A549 (cell line): ENCODE results near the gene PXDN. TPM values are rescaled to one million over a fixed set of nuclear protein-coding genes. Genes with fewer than 3 reads are reported as not detected.

ENCODE experiments used
- ATAC-seq, 2 experiments: fragments of 200-7000 bp in 1 of 2; fragments of >200 bp in 1 of 2; cut with Nextera tagmentation in 1 of 2; cut with Tn5 transposase in 1 of 2; 3 replicates each; pipeline versions ENCODE4 v1.8.0 to v1.9.1; 2018 to 2020; ENCODE audit warnings: mild to moderate bottlenecking in 1 of 2, moderate library complexity in 1 of 2
- CTCF ChIA-PET: fragments of 300-600 bp; sonication (Branson Sonifier 250); formaldehyde crosslinking; extraction: SDS; loops from one replicate; lab custom pipeline; 2021; ENCODE audit warnings: antibody characterized with exemption, inconsistent platforms; lab: Yijun Ruan, JAX
- POLR2A ChIA-PET: fragments of 350-600 bp; formaldehyde crosslinking; extraction: SDS; loops from one replicate; lab custom pipeline; 2021; ENCODE audit warnings: antibody characterized with exemption, inconsistent platforms; lab: Yijun Ruan, JAX
- DNase-seq, 2 experiments: peaks; one replicate each; pipeline versions ENCODE4 v3.0.0 to v3.0.0-alpha.2; 2011 to 2016; ENCODE audit warnings: low read depth in 1 of 2, low spot score in 1 of 2
- FAIRE-seq: peaks from 2 replicates; lab custom pipeline; 2011; peaks lifted over from hg19 to GRCh38; lab: Jason Lieb, UNC
- H3K27ac ChIP-seq, 2 experiments: fragments of >200 bp; sonication (Bioruptor Twin); formaldehyde crosslinking; 3 replicates each; pipeline ENCODE4 v1.5.1; 2016 to 2017
- H3K4me1 ChIP-seq: fragments of >200 bp; sonication (Bioruptor Twin); formaldehyde crosslinking; 3 replicates; pipeline ENCODE4 v1.6.1; 2016
- H3K4me2 ChIP-seq: fragments of >200 bp; sonication (Bioruptor Twin); formaldehyde crosslinking; 3 replicates; pipeline ENCODE4 v1.6.1; 2016
- H3K4me3 ChIP-seq: fragments of >200 bp; sonication (Bioruptor Twin); formaldehyde crosslinking; 3 replicates; pipeline ENCODE4 v1.5.1; 2016
- H3K9me3 ChIP-seq: fragments of >200 bp; sonication (Bioruptor Twin); formaldehyde crosslinking; 3 replicates; pipeline ENCODE4 v1.6.1; 2016
- ATOH8 ChIP-seq: fragments of 250-450 bp; sonication (Bioruptor Pico); IDR thresholded peaks from 2 replicates; pipeline ENCODE4 v1.5.0; 2020; ENCODE audit warnings: low read depth, mild to moderate bottlenecking, moderate library complexity
- BHLHE40 ChIP-seq: IDR thresholded peaks from 2 replicates; pipeline ENCODE4 v1.6.1; 2012; ENCODE audit warnings: low read depth, low read length, inconsistent platforms
- CEBPB ChIP-seq, 2 experiments: fragments of >200 bp in 1 of 2; sonication (Bioruptor Twin) in 1 of 2; formaldehyde crosslinking in 1 of 2; IDR thresholded peaks; 2 replicates each; pipeline ENCODE4 v1.6.1; 2012 to 2016
- EHF ChIP-seq: fragments of 250-450 bp; sonication (Bioruptor Pico); IDR thresholded peaks from 2 replicates; pipeline ENCODE4 v1.5.0; 2020; ENCODE audit warnings: mild to moderate bottlenecking
- EHMT2 ChIP-seq: fragments of 200-600 bp; sonication (generic); IDR thresholded peaks from 2 replicates; pipeline ENCODE4 v1.6.1; 2016; ENCODE audit warnings: antibody characterized with exemption, low read depth, mild to moderate bottlenecking, moderate library complexity
- EP300 ChIP-seq, 2 experiments: fragments of >200 bp; sonication (Bioruptor Twin); formaldehyde crosslinking; IDR thresholded peaks; 2 replicates in 1 of 2; 3 replicates in 1 of 2; pipeline ENCODE4 v1.6.1; 2016 to 2017
- FOSL2 ChIP-seq, 2 experiments: fragments of 450-650 bp in 1 of 2; fragments of >200 bp in 1 of 2; sonication (Bioruptor Twin) in 1 of 2; formaldehyde crosslinking; IDR thresholded peaks; 2 replicates each; pipeline versions ENCODE4 v1.5.0 to v1.6.1; 2016 to 2020; ENCODE audit warnings: mild to moderate bottlenecking in 1 of 2, moderate library complexity in 1 of 2
- HES2 ChIP-seq: fragments of >200 bp; sonication (Bioruptor Twin); formaldehyde crosslinking; IDR thresholded peaks from 2 replicates; pipeline ENCODE4 v1.6.1; 2016
- HOXA7 ChIP-seq: fragments of 250-450 bp; sonication (Bioruptor Pico); IDR thresholded peaks from 2 replicates; pipeline ENCODE4 v1.5.0; 2020; ENCODE audit warnings: mild to moderate bottlenecking, moderate library complexity
- HOXB13 ChIP-seq: fragments of 250-450 bp; sonication (Bioruptor Pico); IDR thresholded peaks from 2 replicates; pipeline ENCODE4 v1.5.0; 2020; ENCODE audit warnings: low read depth, mild to moderate bottlenecking, moderate library complexity
- HOXB5 ChIP-seq: fragments of 250-450 bp; sonication (Bioruptor Pico); IDR thresholded peaks from 2 replicates; pipeline ENCODE4 v1.5.0; 2020; ENCODE audit warnings: mild to moderate bottlenecking, moderate library complexity
- JUN ChIP-seq, 2 experiments: fragments of >200 bp; sonication (Bioruptor Twin); formaldehyde crosslinking; IDR thresholded peaks; 2 replicates in 1 of 2; 3 replicates in 1 of 2; pipeline ENCODE4 v1.6.1; 2016 to 2017
- JUNB ChIP-seq: fragments of >200 bp; sonication (Bioruptor Twin); formaldehyde crosslinking; IDR thresholded peaks from 2 replicates; pipeline ENCODE4 v1.6.1; 2016
- KDM1A ChIP-seq: fragments of 200-600 bp; sonication (generic); IDR thresholded peaks from 2 replicates; pipeline ENCODE4 v1.6.1; 2016; ENCODE audit warnings: low read depth, mild to moderate bottlenecking
- MAFK ChIP-seq: fragments of 450-650 bp; IDR thresholded peaks from 2 replicates; pipeline ENCODE4 v1.6.1; 2014; ENCODE audit not compliant: partially characterized antibody
- MAX ChIP-seq: IDR thresholded peaks from 2 replicates; pipeline ENCODE4 v1.6.1; 2012
- MAZ ChIP-seq: fragments of 150-350 bp; IDR thresholded peaks from 2 replicates; pipeline ENCODE4 v1.6.1; 2014; ENCODE audit warnings: antibody characterized with exemption, low read depth, low read length, borderline replicate concordance
- NFE2L2 ChIP-seq: fragments of 150-350 bp; conservative IDR thresholded peaks from 2 replicates; pipeline ENCODE4 v1.6.1; 2014; ENCODE audit warnings: low read length
- NPAS2 ChIP-seq: fragments of 250-450 bp; sonication (Bioruptor Pico); IDR thresholded peaks from 2 replicates; pipeline ENCODE4 v1.8.0; 2022; ENCODE audit warnings: mild to moderate bottlenecking, moderate library complexity, borderline replicate concordance
- PBX3 ChIP-seq: IDR thresholded peaks from 2 replicates; pipeline ENCODE4 v1.6.1; 2012
- PHF8 ChIP-seq: fragments of 200-600 bp; sonication (generic); IDR thresholded peaks from 2 replicates; pipeline ENCODE4 v1.6.1; 2016; ENCODE audit warnings: low read depth, mild to moderate bottlenecking, antibody characterized with exemption, moderate library complexity, borderline replicate concordance
- POLR2AphosphoS2 ChIP-seq: conservative IDR thresholded peaks from 2 replicates; pipeline ENCODE4 v1.6.1; 2012; ENCODE audit warnings: low read length, improper control_type of control experiment, inconsistent platforms
- RARB ChIP-seq: fragments of 250-450 bp; sonication (Bioruptor Pico); IDR thresholded peaks from 2 replicates; pipeline ENCODE4 v1.8.0; 2021; ENCODE audit warnings: mild to moderate bottlenecking, moderate library complexity
- RCOR1 ChIP-seq: fragments of 150-350 bp; IDR thresholded peaks from 2 replicates; pipeline ENCODE4 v1.6.1; 2014; ENCODE audit warnings: antibody characterized with exemption, low read length, low read depth
- RFX5 ChIP-seq: fragments of 450-650 bp; IDR thresholded peaks from 2 replicates; pipeline ENCODE4 v1.7.1; 2014; ENCODE audit warnings: antibody characterized with exemption, mild to moderate bottlenecking, moderate library complexity
- SMC3 ChIP-seq: fragments of >200 bp; sonication (Bioruptor Twin); formaldehyde crosslinking; IDR thresholded peaks from 3 replicates; pipeline ENCODE4 v1.6.1; 2018; ENCODE audit warnings: inconsistent platforms
- SREBF2 ChIP-seq: fragments of 450-650 bp; IDR thresholded peaks from 2 replicates; pipeline ENCODE4 v1.6.1; 2014; ENCODE audit warnings: mild to moderate bottlenecking, moderate library complexity
- TP53 ChIP-seq: fragments of 250-450 bp; sonication (Bioruptor Pico); IDR thresholded peaks from 2 replicates; pipeline ENCODE4 v1.5.0; 2021; ENCODE audit warnings: mild to moderate bottlenecking, moderate library complexity
- USF2 ChIP-seq: fragments of 450-650 bp; IDR thresholded peaks from 2 replicates; pipeline ENCODE4 v1.6.1; 2014; ENCODE audit warnings: antibody characterized with exemption
- ZNF302 ChIP-seq: fragments of 250-450 bp; sonication (Bioruptor Pico); IDR thresholded peaks from 2 replicates; pipeline ENCODE4 v1.9.0; 2021; ENCODE audit warnings: inconsistent platforms, mild to moderate bottlenecking, moderate library complexity
- WGBS: methylation state at CpG from one replicate; pipeline ENCODE4 v1.1.6; 2017; ENCODE audit errors: missing lambda C conversion rate; 5-methylcytosine and 5-hydroxymethylcytosine counted together
- polyA plus RNA-seq, 4 experiments: library from polyadenylated mRNA; depleted of rRNA in 3 of 4; stranded (reverse); fragments of >200 nt; fragmentation: RNase III in 1 of 4; extraction: RNeasy Plus Mini Kit Qiagen cat#74134 plus additional on column Dnase treatment in 1 of 4; gene quantifications; 2 replicates in 3 of 4; 3 replicates in 1 of 4; pipeline ENCODE4 v1.2.3, GENCODE V29; 2011 to 2017

PXDN gene
- polyA plus RNA-seq, 2 of the 4 experiments (the other 2 are of a cell fraction): 3.7 to 7.3 TPM

- no peak for TF ChIP-seq HOXB5 (CRISPR knock-in tag)
Observed at GRCh38 chr2:1750933-1751766, 6.8 kb upstream of the PXDN start (continued).

- FAIRE-seq (no peak), ATAC-seq (0 out of 6 replicates have a peak, but pooled peaks of 1 of the 2 experiments have one; percentile 4), DNase-seq (no peak)
- WGBS: 22% methylated on average over 5 of the region's 5 CpGs
- Histone ChIP-seq H3K9me3 (no peaks in the 10 kb centered on the region), H3K4me2 (no peak overlapping the region), H3K4me1 (no peaks in the 10 kb centered on the region), H3K27ac (no peak overlapping the region), H3K4me3 (no peak overlapping the region)
- no peak for TF ChIP-seq TP53
- TF ChIP-seq MAZ: no peak
- no peak for TF ChIP-seq SREBF2
- TF ChIP-seq CEBPB (IDR thresholded peaks at IDR 0.05): no peak
- no peak for TF ChIP-seq JUN (IDR thresholded peaks at IDR 0.05)
- TF ChIP-seq BHLHE40: no peak
- TF ChIP-seq HES2: no peak
- TF ChIP-seq EHF (CRISPR knock-in tag): no peak
- no peak for TF ChIP-seq MAX
- TF ChIP-seq FOSL2 (IDR thresholded peaks at IDR 0.05): no peak
- no peak for TF ChIP-seq FOSL2 (CRISPR knock-in tag; IDR thresholded peaks at IDR 0.05)
- TF ChIP-seq HOXB13 (CRISPR knock-in tag): no peak
- no peak for TF ChIP-seq JUNB
- no peak for TF ChIP-seq NFE2L2
- no peak for TF ChIP-seq USF2
- TF ChIP-seq RARB (CRISPR knock-in tag): no peak
- TF ChIP-seq HOXA7 (CRISPR knock-in tag): no peak
- no peak for TF ChIP-seq EP300 (IDR thresholded peaks at IDR 0.05)
- POLR2A ChIA-PET: no interaction called here
- CTCF ChIA-PET: interaction anchor here (0.6 to 3.3 kb wide), 29 partner anchors 11 to 519 kb away, joined by 3 to 18 read pairs (median 4); no protein-coding TSS in a partner anchor
Observed at GRCh38 chr2:1750270-1750932, 6.1 kb upstream of the PXDN start.

GRCh38 chr2:1749489-1750119, 5.3 kb upstream of the PXDN start:
- DNase-seq: no peak
- CTCF ChIA-PET: interaction anchor here (1.7 to 3.3 kb wide), 4 partner anchors 10 to 199 kb away, joined by 4 to 18 read pairs (median 10); no protein-coding TSS in a partner anchor
- peaks cover under 1% of the 10 kb centered on the region; the same call in 1 of the 3 replicates for H3K4me1 ChIP-seq
- FAIRE-seq: no peak
- H3K4me3 ChIP-seq: no peak overlapping the region
- H3K4me2 ChIP-seq: no peak overlapping the region
- POLR2A ChIA-PET: no interaction called here
- WGBS: 60% methylated on average over 9 of the region's 9 CpGs
- H3K27ac ChIP-seq: no peak overlapping the region
- H3K9me3 ChIP-seq: no peaks in the 10 kb centered on the region
- ATAC-seq: no peak
- TF ChIP-seq SMC3 (no peak), MAFK (no peak), EHF (CRISPR knock-in tag) (no peak), HOXB13 (CRISPR knock-in tag) (no peak), KDM1A (no peak), POLR2AphosphoS2 (no peak), ZNF302 (CRISPR knock-in tag) (no peak), RCOR1 (no peak), RFX5 (no peak), ATOH8 (no peak), PBX3 (no peak), PHF8 (no peak), EP300 (IDR thresholded peaks at IDR 0.05) (no peak), EHMT2 (no peak), NPAS2 (CRISPR knock-in tag) (no peak), NFE2L2 (no peak)
